Right lobe of liver (tissue), 6 donors: ENCODE results near the gene SLC27A3. TPM values are rescaled to one million over a fixed set of nuclear protein-coding genes. Genes with fewer than 3 reads are reported as not detected.
"Not testable (repeated sequence)": the region's sequence is repeated elsewhere in the genome, so short reads cannot be mapped to it uniquely, and the experiment has no call there.

Experiments
- ATAC-seq, 4 donors: fragments of 200-7000 bp; cut with Tn5 transposase; one replicate each; pipeline ENCODE4 v1.9.1; 2020; ENCODE audit warnings: mild to moderate bottlenecking in 4 of 4, moderate library complexity in 4 of 4
- DNase-seq, 3 donors: peaks; one replicate each; pipeline ENCODE4 v3.0.0-alpha.2; 2020
- H3K27ac ChIP-seq, 3 donors: fragments of 200-600 bp; one replicate each; pipeline ENCODE4 v1.8.0; 2022
- H3K27me3 ChIP-seq, 2 donors: fragments of 200-600 bp; one replicate each; pipeline ENCODE4 v1.8.0; 2022
- H3K36me3 ChIP-seq, 4 donors: fragments of 200-600 bp; sonication (generic) in 1 of 4; one replicate each; pipeline versions ENCODE4 v1.5.1 to v1.8.0; 2017 to 2022; ENCODE audit warnings: control low read depth in 1 of 4
- H3K4me1 ChIP-seq, 4 donors: fragments of 200-600 bp; sonication (generic) in 1 of 4; one replicate each; pipeline versions ENCODE4 v1.5.1 to v1.8.0; 2017 to 2022; ENCODE audit warnings: control low read depth in 1 of 4
- H3K4me3 ChIP-seq, 3 donors: fragments of 200-600 bp; one replicate each; pipeline ENCODE4 v1.8.0; 2022
- H3K9me3 ChIP-seq, 4 donors: fragments of 200-600 bp; sonication (generic) in 1 of 4; one replicate each; pipeline versions ENCODE4 v1.5.1 to v1.8.0; 2017 to 2022; ENCODE audit warnings: control low read depth in 1 of 4
- POLR2A ChIP-seq: fragments of 450-650 bp; IDR thresholded peaks from one replicate; pipeline ENCODE4 v1.6.1; 2017; ENCODE audit warnings: antibody characterized with exemption, mild to moderate bottlenecking
- WGBS: methylation state at CpG from one replicate; pipeline ENCODE4 v1.1.6; 2018; ENCODE audit warnings: low coverage, low lambda C conversion rate; ENCODE audit not compliant: insufficient coverage; ENCODE audit errors: missing lambda C conversion rate; 5-methylcytosine and 5-hydroxymethylcytosine counted together
- intact Hi-C, 2 donors: fragments of 100-400 bp; cut with DNase I; formaldehyde crosslinking; loops; one replicate each; pipeline versions ENCODE4 v1.11.2 to v1.14.1; 2022
- total RNA-seq, 6 experiments: library from RNA; depleted of rRNA in 2 of 6; stranded (reverse); fragments of >200 nt in 2 of 6; fragmentation: NEBNext Ultra II Directional in 3 of 6; extraction: Animal tissue kit (Norgen Biotek cat#: 25700) in 3 of 6; gene quantifications; one replicate each; pipeline versions ENCODE4 v1.1.0 to v1.2.4, GENCODE V29; 2016 to 2023
- TF ChIP-seq, protein P1 (sequence below), 4 donors: fragments of 200-600 bp in 3 of 4; fragments of 450-650 bp in 1 of 4; IDR thresholded peaks; one replicate each; pipeline versions ENCODE4 v1.5.1 to v1.8.0; 2016 to 2022; ENCODE audit warnings: antibody characterized with exemption in 4 of 4, mild to moderate bottlenecking in 2 of 4
- donor health status: DM: no; HTN: yes; CAD: no.
- donor health status: DM: no; HTN: no; CAD: no.
- donor health status: DM: no; HTN: no; CAD: no.
- donor health status: DM: no; HTN: yes; CAD: no.
- donor health status: DM: no; HTN: yes; CAD: no.

The SLC27A3 gene
- total RNA-seq, 6 experiments from 2014 or later: 25.4 to 50.4 (median 36.9) TPM

DNA sequence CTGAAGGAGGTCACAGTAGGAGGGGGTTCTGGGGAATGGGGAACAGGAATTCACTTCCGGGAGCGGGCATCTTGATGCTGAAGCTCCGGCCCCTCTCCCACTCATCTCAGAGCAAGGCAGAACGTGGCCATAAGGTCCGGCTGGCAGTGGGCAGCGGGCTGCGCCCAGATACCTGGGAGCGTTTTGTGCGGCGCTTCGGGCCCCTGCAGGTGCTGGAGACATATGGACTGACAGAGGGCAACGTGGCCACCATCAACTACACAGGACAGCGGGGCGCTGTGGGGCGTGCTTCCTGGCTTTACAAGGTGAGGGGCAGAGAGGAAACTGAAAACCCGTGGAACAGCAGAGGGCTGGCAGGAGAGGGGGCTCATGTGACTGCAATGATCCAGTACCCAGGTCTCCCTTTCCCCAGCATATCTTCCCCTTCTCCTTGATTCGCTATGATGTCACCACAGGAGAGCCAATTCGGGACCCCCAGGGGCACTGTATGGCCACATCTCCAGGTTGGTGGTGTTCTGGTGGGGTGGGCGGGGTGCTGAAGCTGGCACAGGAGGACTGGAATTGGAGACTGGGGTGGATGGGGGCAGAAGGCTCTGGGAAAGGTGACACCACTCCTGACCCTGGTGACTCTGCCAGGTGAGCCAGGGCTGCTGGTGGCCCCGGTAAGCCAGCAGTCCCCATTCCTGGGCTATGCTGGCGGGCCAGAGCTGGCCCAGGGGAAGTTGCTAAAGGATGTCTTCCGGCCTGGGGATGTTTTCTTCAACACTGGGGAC is 3.0 kb downstream of the SLC27A3 start:
- H3K27me3 ChIP-seq: no peaks in the 10 kb centered on the region
- TF ChIP-seq POLR2A: no peak
- TF ChIP-seq, protein P1, sequence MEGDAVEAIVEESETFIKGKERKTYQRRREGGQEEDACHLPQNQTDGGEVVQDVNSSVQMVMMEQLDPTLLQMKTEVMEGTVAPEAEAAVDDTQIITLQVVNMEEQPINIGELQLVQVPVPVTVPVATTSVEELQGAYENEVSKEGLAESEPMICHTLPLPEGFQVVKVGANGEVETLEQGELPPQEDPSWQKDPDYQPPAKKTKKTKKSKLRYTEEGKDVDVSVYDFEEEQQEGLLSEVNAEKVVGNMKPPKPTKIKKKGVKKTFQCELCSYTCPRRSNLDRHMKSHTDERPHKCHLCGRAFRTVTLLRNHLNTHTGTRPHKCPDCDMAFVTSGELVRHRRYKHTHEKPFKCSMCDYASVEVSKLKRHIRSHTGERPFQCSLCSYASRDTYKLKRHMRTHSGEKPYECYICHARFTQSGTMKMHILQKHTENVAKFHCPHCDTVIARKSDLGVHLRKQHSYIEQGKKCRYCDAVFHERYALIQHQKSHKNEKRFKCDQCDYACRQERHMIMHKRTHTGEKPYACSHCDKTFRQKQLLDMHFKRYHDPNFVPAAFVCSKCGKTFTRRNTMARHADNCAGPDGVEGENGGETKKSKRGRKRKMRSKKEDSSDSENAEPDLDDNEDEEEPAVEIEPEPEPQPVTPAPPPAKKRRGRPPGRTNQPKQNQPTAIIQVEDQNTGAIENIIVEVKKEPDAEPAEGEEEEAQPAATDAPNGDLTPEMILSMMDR (IDR thresholded peaks at IDR 0.05): no peak
- H3K9me3 ChIP-seq: no peaks in the 10 kb centered on the region
- peak overlapping the region; percentile 6 to 70 (median 40) for H3K27ac ChIP-seq
- ATAC-seq: no peak
- intact Hi-C loops: loop anchor here in 1 of 2 donors (10.0 kb wide), 1 partner anchor 103 kb away; the partner anchor contains the start of genes ILF2 and NPR1
- WGBS: 59% methylated on average over 6 of the region's 22 CpGs
- H3K36me3 ChIP-seq: peaks cover 0 to 2% (median 0%) of the 10 kb centered on the region in 4 donors
- peak overlapping the region in 1 of 3 donors; percentile 10 for H3K4me3 ChIP-seq
- peaks cover 0 to 50% (median 20%) of the 10 kb centered on the region in 4 donors for H3K4me1 ChIP-seq
- peak in 1 of 3 donors; percentile 58 for DNase-seq

DNA sequence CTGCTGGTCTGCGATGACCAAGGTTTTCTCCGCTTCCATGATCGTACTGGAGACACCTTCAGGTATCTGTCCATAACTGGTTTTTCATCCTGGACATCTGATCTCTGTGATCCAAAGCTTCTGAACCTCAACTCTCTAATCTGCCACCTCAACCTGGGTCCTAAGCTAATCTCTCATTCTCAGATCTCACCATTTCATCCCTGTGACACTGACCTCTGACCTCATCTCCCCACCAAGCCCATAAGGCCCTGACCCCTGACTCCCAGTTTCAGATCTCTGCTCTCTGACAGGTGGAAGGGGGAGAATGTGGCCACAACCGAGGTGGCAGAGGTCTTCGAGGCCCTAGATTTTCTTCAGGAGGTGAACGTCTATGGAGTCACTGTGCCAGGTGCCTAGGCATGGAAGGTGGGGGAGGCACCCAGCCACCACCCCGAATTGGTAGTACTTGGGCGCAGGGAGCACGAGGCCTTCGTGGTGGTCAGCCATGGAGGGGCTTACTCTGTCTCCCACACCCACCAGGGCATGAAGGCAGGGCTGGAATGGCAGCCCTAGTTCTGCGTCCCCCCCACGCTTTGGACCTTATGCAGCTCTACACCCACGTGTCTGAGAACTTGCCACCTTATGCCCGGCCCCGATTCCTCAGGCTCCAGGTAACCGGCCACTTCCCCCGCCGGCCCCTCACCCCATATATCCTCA is 3.8 kb downstream of the SLC27A3 start:
- intact Hi-C loops: loop anchor here in 1 of 2 donors (10.0 kb wide), 1 partner anchor 104 kb away; the partner anchor contains the start of genes ILF2 and NPR1
- no peak for ATAC-seq
- H3K27me3 ChIP-seq: no peaks in the 10 kb centered on the region
- TF ChIP-seq, protein P1 (IDR thresholded peaks at IDR 0.05): no peak
- TF ChIP-seq POLR2A: no peak
- 89% methylated on average over 11 of the region's 18 CpGs for WGBS
- H3K9me3 ChIP-seq: no peaks in the 10 kb centered on the region
- H3K27ac ChIP-seq: peak overlapping the region in 1 of 3 donors; percentile 70
- no peak overlapping the region for H3K4me3 ChIP-seq
- no peaks in the 10 kb centered on the region for H3K36me3 ChIP-seq
- DNase-seq: peak in 1 of 3 donors; percentile 35
- peaks cover 0 to 50% (median 20%) of the 10 kb centered on the region in 4 donors for H3K4me1 ChIP-seq

DNA sequence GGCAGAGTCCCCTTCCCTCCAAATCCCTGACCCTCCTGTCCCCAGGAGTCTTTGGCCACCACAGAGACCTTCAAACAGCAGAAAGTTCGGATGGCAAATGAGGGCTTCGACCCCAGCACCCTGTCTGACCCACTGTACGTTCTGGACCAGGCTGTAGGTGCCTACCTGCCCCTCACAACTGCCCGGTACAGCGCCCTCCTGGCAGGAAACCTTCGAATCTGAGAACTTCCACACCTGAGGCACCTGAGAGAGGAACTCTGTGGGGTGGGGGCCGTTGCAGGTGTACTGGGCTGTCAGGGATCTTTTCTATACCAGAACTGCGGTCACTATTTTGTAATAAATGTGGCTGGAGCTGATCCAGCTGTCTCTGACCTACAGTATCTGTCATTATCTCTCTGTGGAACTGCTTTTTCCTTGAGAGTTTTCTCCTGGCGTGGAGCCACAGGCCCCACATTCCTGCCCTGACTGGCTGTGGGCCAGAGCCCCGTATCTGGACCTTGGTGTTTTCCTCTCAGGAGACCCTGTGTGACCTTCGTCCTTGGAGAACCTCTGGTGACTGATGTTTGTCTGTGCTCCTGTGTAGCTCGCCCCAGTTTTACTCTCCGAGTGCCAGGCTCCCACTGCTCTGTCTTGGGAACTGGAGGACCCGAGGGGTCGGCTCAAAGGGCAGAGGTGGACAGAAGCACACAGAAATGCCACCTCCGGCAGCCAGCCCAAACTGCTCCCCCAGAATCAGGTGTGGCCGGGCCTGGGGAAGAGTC is 4.8 kb downstream of the SLC27A3 start:
- H3K27me3 ChIP-seq: no peaks in the 10 kb centered on the region
- no peak for TF ChIP-seq POLR2A
- TF ChIP-seq, protein P1 (IDR thresholded peaks at IDR 0.05): no peak
- ATAC-seq (peak in 3 of 4 donors; percentile 1 to 7 (median 4)), DNase-seq (peak in 1 of 3 donors; percentile 59)
- no peak overlapping the region for H3K4me3 ChIP-seq
- H3K36me3 ChIP-seq: no peaks in the 10 kb centered on the region
- H3K27ac ChIP-seq: peak overlapping the region in 1 of 3 donors; percentile 33
- 34% methylated on average over 13 of the region's 17 CpGs for WGBS
- H3K4me1 ChIP-seq: peaks cover 0 to 41% (median 20%) of the 10 kb centered on the region in 4 donors
- no peaks in the 10 kb centered on the region for H3K9me3 ChIP-seq
- intact Hi-C loops: loop anchor here in 1 of 2 donors (10.0 kb wide), 1 partner anchor 105 kb away; the partner anchor contains the start of genes ILF2 and NPR1

DNA sequence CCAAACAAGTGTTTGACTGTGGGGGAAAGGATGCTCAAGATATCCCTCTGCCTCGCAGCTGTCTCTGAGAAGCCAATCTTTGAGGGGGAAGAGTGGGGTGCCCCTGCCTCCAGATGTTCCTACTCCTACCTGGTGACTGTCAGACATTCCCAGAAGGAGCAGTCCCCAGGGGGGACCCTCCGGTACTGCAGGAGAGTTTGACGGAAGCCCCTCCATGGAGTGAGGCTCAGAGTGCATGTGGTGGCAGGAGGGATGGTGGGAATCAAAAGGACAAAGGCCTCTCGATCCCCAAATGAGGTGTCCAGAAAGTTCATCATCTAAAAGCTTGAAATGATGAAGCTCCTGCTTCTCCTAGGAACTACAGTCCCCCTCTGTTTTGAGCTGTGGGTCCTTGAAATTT is 5.3 kb downstream of the SLC27A3 start:
- Histone ChIP-seq H3K4me1 (peaks cover 0 to 41% (median 19%) of the 10 kb centered on the region in 4 donors), H3K4me3 (no peak overlapping the region), H3K27ac (peak overlapping the region in 1 of 3 donors; percentile 33), H3K27me3 (no peaks in the 10 kb centered on the region), H3K36me3 (no peaks in the 10 kb centered on the region), H3K9me3 (no peaks in the 10 kb centered on the region)
- TF ChIP-seq, protein P1 (IDR thresholded peaks at IDR 0.05): no peak
- TF ChIP-seq POLR2A: no peak
- intact Hi-C loops: no loop called here
- DNase-seq (no peak), ATAC-seq (no peak)
- WGBS: 54% methylated on average over 2 of the region's 4 CpGs

DNA sequence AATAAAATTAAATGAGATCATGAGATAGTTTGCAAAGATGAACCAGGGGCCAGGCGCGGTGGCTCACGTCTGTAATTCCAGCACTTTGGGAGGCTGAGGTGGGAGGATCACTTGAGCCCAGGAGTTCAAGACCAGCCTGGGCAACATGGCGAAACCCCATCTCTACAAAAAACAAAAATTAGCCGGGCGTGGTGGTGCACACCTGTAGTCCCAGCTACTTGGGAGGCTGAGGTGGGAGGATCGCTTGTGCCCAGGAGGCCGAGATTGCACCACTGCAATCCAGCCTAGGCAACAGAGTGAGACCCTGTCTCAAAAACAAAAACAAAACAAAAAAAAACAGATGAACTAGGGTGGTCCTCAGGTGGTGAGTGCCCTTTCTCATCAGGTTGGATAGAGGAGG is 7.4 kb downstream of the SLC27A3 start:
- H3K4me1 ChIP-seq: peaks cover 0 to 27% (median 11%) of the 10 kb centered on the region in 4 donors
- H3K27ac ChIP-seq: peak overlapping the region; percentile 90 to 99 (median 97)
- H3K27me3 ChIP-seq, ATAC-seq, intact Hi-C loops, H3K36me3 ChIP-seq, H3K9me3 ChIP-seq, DNase-seq: not testable (repeated sequence)
- peak overlapping the region in 2 of 3 donors; percentile 68 to 70 for H3K4me3 ChIP-seq
- WGBS: 82% methylated on average over 6 of the region's 8 CpGs
